Cerebellar cortex (tissue), 1 donor: ENCODE measurements around the gene PCBP3.
"Not testable (repeated sequence)": the region's sequence is repeated elsewhere in the genome, so short reads cannot be mapped to it uniquely, and the experiment has no call there.

Experiments used
- DNase-seq: peaks from one replicate; pipeline ENCODE4 v3.0.0-alpha.2; 2015; ENCODE audit warnings: low spot score

PCBP3 gene

GRCh38 chr21:45893740-45894449 lies 250.4 kb downstream of the PCBP3 start:
- peak; percentile 98 for DNase-seq

GRCh38 chr21:45894450-45894825 lies 250.9 kb downstream of the PCBP3 start:
- DNase-seq, result no peak

- peak; percentile 87 for DNase-seq
Measured at GRCh38 chr21:45894906-45895777, 251.6 kb downstream of the PCBP3 start.

GRCh38 chr21:45895778-45896370 lies 252.3 kb downstream of the PCBP3 start:
- DNase-seq, result no peak

GRCh38 chr21:45896431-45896830 lies 252.9 kb downstream of the PCBP3 start:
- DNase-seq, result not testable (repeated sequence)

- no peak for DNase-seq
Measured at GRCh38 chr21:45897191-45898027, 253.9 kb downstream of the PCBP3 start.

- DNase-seq, result no peak
Measured at GRCh38 chr21:45898028-45898350, 254.5 kb downstream of the PCBP3 start.

GRCh38 chr21:45898781-45899180 lies 255.3 kb downstream of the PCBP3 start:
- peak; percentile 87 for DNase-seq

- DNase-seq, result peak; percentile 33
Measured at GRCh38 chr21:45899317-45900033, 255.9 kb downstream of the PCBP3 start.

GRCh38 chr21:45900034-45900868 lies 256.7 kb downstream of the PCBP3 start:
- no peak for DNase-seq

- DNase-seq, result no peak
Measured at GRCh38 chr21:45901061-45901690, 257.7 kb downstream of the PCBP3 start.

GRCh38 chr21:45902292-45902995 lies 258.9 kb downstream of the PCBP3 start:
- DNase-seq, result no peak

GRCh38 chr21:45905196-45905595 lies 261.7 kb downstream of the PCBP3 start:
- no peak for DNase-seq

GRCh38 chr21:45906196-45906805 lies 262.8 kb downstream of the PCBP3 start:
- DNase-seq, result no peak

GRCh38 chr21:45906859-45907258 lies 263.3 kb downstream of the PCBP3 start:
- no peak for DNase-seq

GRCh38 chr21:45908536-45909237 lies 265.2 kb downstream of the PCBP3 start:
- DNase-seq, result no peak

GRCh38 chr21:45909238-45909988 lies 265.9 kb downstream of the PCBP3 start:
- DNase-seq, result no peak

GRCh38 chr21:45910155-45910547 lies 266.6 kb downstream of the PCBP3 start:
- no peak for DNase-seq
